Endometrial microvascular endothelial cells (primary cell): Measurements from ENCODE around the gene ALK. TPM values are rescaled to one million over a fixed set of nuclear protein-coding genes. Genes with fewer than 3 reads are reported as not detected.

Experiments used
- in situ Hi-C: cut with HindIII; loops from 2 replicates; pipeline ENCODE4 v1.10.0; 2017; ENCODE audit warnings: low sequenced_read_pairs, low pct_unique_long_range_greater_than_20kb; ENCODE audit errors: inconsistent ontology term
- total RNA-seq: library from RNA; depleted of rRNA; stranded (reverse); fragments of >200 nt; gene quantifications from one replicate; pipeline ENCODE4 v1.2.3, GENCODE V29; 2015; ENCODE audit errors: inconsistent ontology term

The ALK gene
- total RNA-seq, 1 donor from 2014 or later: not detected

DNA sequence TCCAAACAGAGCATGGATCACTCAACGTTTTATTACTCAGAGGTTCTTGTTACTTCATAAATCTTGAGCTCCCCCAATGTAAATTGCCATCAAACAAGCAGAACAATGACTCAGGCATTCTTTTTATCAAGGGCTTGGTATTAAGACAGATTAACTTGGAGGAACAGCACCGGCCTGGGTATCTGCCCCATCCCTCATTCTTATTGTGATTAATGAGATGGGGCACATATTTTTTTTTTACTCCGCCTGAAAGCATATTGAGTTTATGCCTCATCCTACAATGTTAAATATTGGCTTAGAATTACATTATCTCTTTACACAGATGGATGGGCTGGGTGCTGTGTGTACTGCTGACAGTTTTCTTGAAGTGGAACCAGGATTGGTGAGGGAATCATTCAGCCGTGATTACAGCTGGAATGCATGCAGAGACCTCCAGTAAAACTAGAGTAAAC is 418.9 kb downstream of the ALK start:
- in situ Hi-C loops: no loop called here

DNA sequence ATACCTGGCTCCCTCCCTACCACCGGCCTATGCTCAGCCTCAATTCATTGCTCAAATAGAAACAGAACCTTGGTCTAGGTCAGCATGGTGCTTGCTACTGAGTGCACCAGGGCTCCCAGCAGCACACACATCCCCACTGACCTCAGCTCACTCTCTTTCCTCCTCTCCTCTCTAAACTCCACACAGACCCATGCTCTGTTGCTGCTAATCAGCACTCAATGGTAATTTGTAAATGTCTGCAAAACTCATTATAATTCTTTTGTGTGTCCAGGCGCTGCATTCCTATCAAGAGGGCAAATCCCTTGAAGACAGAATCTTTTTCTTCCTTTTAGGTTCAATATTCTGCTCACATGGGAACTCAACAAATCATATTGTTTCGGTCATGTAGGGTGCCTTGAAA is 424.0 kb downstream of the ALK start:
- in situ Hi-C loops: no loop called here

DNA sequence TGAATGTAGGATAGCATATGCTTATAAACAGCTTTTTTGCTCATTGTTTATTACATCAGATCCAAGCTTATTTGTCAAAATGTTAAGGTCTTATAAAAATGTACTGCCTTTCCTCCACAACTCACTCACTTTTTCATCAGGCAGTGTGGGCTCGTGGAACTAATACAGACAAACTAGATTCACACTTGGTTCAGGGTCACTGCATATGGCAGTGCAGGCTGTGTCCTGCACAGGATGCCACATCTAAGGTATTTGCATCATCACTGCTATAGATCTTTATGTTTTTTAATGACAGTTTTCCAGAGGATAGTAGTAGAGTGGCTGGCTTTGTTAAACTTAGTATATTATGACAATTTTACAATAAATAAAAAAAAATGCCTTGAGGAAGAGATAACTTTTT is 425.2 kb downstream of the ALK start:
- in situ Hi-C loops: no loop called here

DNA sequence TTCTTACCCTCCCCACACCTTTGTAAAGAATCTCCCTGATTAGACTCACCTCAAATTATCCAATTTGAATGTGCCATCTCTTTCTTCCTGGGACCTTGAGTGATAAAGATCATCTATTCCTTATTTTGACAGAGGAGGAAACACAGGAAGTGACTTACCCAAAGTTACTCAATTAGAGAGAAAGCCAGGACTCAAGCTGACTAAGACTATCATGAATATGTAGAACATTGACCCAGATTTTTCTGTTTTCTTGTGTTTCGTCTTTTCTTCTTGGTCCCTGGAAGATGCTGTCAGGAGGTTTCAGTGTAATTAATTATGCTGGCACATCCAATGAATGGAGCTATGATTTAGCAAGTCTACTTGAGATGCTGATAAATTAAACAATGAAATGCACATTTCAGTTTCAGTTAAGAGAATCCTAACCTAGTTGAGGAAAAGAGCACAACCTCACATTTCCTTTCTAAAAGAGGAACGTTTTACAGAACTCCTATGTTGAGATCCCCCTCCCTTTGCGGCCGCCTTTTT is 425.8 kb downstream of the ALK start:
- in situ Hi-C loops: no loop called here

DNA sequence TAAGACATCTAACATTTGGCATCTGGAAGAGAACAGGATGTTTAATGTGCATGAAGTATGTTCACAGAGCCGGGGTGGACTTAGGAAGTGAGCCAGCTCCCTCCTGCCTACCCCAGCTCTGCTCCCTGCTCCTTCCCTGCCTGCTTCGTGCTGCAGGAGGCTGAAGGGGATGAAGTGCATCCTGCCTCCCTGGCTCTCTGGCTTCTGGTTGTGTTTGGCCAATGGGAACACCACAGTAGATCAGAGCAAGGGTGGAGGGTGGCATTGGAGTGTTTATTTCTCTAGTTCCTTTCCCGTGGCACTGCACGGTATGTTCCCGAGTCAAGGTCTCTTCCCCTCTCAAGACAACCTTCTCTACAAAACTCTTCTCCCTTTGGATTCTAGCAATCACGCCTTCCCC is 426.3 kb downstream of the ALK start:
- in situ Hi-C loops: no loop called here

DNA sequence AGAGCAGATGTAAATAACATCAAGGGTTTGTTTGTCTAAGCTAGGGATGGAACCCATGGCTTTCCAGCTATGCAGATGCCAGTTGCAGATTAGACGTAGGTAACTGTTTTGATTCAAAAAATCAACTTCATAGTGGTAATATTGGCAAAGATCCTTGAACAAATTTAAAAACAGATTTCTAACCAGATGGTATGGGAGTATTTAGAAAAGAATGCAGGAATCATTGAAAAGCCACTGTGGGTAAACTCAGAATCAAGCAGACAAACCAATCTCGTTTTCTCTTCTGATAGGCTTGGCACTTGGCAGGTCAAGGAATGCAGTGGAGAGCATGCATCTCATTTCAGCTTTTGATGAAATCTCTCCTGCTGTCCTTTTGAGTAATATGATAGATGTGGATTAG is 428.7 kb downstream of the ALK start:
- in situ Hi-C loops: no loop called here

DNA sequence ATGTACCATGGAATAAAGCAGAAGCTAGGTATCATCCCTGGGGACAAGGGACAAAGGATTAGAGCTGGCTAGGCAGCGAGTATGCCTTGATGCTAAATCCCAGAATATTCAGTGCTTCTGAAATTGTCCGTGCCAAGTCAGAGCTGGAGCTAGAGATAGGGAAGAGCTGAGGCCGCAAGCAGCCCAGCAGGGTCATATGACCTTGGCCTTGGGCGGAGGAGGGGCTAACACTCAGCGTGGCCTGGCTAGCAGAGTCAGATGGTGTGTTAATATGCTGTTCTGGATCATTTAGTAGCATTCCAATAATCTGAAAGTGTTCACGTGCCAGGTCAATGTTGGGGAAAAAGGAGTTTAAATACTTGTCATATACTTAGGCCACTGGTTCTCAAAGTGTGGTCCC is 431.3 kb downstream of the ALK start:
- in situ Hi-C loops: no loop called here

DNA sequence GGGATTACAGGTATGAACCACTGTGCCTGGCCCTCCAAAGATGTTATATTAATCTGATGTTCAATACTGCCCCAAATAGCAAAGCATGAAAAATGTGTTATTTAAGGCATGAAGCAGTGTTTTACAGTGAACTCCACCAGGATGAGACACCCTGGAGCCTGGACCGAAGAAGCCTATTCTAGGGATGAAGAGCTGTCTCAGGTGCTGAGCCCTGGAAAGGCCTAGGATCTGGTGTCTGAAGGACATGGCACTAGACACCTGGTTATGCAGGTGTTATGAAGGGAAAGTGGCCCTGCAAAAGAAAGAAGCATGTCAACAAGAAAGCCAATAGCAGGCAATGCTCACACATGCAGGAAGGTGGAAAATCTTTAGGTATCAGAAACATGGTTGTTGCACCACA is 431.8 kb downstream of the ALK start:
- in situ Hi-C loops: no loop called here

DNA sequence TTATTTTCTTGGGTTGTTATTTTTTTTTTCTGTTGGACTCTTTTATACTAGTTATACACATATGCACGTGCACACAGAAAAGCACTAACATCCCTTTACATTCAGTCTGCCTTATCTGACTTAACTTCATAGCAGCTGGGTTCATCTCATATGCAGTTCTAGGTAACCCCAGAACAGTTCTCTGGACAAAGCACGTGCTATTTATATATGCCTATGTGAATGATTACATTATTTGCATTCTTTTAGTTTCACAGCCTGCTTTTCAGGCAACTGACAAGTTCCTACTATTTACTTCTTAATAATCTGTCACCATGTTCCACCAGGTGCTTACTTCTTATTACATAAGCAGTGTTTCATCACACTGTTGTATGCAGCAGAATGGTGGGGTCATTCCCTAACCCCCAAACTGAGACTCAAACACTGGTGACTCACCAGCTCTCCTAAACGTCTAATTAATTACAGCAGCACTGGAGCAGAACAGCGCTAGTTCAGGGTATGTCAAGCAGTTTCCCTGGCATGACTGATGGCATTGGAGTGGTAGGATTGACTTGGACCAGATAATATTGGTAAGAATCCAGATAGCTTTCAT is 433.3 kb downstream of the ALK start:
- in situ Hi-C loops: no loop called here

DNA sequence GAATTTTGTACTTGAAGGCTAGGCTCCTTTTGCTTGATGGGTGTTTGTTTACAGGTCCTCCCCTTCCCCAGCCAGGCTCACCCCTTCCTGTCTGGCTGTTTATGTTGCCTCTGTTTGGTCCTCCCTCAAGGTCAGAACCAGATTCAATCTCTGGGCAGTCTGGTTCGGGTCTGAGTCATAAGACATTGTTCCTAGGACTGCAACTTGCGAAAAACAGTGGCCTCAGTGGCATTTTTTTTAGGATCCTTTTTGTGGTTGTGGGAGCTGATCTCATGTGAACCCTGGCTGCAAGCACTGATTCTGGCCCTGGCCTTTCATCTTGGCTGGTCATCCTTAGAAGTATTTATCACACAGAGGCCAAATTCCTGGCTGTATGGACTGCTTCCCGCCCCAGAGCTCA is 435.8 kb downstream of the ALK start:
- in situ Hi-C loops: no loop called here

DNA sequence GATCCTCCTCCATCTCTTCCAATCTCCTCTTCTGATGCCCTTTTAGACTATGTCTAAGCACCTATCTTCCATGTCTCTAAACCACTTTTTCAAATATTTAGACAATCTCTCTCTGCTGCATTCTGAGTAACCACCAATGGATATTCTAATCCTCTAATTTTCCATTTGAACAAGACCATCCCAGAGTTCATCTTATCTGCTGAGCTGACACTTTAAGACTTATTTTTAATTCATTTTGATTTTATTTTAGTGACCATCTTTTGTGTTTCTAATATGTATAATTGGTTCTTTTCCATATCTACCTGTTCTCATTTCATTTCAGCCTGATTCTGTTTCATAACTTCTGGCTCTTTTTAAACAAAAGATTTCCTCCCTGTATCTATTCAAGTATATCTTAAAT is 436.3 kb downstream of the ALK start:
- in situ Hi-C loops: no loop called here

DNA sequence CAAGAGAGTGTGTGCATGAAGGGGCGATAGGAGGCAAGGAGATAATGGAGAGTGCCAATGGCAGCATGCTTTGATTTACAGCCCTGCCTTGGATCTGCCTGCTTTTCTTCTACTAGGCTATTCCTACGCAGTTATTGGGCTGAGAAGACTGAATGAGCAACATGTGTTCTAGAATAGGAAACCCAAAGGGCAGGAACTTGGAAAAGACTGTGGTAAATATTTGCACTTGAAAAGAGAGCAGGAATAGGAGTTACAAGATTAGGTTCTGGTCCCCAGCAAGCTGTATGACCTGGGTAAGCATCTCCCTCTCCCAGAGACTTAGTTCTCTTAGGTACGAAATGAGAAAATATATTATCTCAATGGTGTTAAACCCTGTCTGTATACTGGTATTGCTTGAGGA is 438.5 kb downstream of the ALK start:
- in situ Hi-C loops: no loop called here

DNA sequence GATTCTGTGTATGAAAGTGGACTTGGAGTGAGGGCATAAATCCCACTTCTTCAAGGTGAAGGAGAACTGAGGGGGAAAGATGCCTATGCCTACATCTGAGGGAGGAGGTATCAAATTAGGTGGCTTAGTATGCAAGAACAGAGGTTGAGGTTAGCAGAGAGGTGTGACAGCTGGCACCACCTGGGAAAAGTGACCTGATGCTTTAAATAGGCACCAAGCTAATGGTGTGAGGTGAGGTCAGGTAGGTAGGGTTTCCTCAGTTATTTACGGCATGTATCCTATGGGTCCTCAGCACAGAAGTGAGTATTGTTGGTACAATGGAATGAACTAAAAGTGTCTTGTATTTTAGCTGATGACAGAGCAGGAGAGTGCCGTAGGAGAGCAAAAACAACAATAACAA is 439.0 kb downstream of the ALK start:
- in situ Hi-C loops: no loop called here

DNA sequence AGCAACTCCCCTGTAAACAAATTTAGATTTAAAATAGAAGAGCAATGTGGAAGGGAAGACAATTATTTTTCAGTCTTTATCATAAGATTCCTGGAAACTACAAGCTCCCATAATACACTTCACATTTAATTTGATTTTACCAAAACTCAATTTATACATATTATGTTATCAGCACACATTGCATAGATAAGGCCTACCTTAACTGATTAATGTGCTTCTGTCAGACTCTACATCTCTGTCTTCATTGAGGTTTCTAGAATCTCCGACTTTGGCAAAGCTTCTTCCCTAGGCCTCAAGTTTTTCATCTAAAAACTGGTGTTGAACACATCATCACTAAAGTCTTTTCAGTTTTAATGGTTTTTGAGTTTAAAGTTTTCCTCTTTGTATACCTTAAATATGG is 440.1 kb downstream of the ALK start:
- in situ Hi-C loops: no loop called here

DNA sequence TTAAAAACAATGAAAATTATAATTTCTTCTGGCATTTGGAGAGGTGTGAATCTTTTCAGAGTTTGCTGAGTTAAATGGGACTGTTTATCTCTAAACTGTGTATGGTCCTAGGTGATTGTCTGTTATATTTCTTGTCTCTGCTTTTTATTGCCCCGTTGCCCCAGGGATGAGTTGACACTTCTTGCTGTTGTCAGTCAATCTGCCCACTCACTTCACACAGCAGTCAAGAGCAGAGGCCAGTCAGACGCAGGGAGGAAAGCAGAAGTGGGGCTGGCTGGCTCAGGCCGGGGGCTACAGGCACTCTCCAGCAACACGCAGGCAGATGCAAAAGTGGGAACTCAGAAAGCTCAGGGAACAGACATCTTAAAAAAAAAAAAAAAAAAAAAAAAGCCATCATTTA is 441.0 kb downstream of the ALK start:
- in situ Hi-C loops: no loop called here

DNA sequence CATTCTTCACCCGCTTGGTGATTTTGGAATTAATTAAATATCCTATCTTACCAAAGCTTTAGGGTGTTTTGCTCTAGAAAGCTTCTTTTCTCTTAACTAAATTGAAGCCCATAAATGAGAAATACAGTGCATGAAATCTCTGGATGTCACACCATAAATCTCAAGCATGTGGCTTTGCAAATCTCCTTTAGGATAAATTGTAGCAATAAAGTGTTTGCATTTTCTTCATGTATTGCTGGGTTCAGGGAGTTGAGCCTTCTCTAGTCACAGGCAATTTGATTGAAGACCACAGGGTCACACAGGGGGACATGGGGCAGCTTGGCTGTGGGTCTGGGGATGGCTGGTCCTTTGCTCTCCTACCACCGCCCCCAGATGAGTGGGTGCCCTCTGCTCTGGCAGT is 442.0 kb downstream of the ALK start:
- in situ Hi-C loops: no loop called here

DNA sequence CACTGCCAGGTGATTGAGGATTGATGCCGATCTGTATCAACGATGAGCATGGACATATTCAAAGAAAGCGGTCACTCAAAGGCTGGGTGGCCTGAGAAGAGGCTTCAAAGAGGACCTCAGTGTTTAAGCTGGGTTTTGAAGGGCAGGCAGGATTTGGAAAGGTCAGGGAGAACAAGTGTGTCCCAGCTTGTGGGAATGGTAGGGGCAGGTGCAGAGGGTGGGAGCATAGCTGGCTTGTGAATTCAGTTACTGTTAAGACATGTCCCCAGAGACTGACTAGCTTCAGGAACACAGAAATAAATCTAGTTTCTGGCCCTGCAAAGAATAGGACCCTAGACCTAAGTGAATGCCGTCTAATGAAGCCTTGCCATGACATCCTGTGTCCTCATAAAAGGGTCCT is 442.7 kb downstream of the ALK start:
- in situ Hi-C loops: no loop called here

DNA sequence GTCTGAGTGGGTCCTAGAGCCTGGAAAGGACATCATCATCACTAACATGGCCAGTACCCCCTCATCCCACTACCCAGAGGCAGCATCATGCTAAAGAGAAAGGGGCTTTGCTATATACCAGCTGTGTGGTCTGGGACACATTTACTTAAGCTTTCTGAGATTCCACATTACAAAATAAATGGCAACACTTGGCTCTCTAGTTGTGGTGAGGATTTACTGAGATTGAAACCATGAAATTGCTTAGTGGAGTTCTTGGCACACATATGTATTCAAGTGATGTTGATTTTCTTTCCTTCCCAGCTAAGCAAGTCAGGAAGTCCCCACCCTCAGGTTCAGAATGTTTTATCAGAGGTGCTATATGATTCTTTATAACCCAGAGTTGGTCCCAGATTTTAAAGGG is 444.2 kb downstream of the ALK start:
- in situ Hi-C loops: no loop called here

DNA sequence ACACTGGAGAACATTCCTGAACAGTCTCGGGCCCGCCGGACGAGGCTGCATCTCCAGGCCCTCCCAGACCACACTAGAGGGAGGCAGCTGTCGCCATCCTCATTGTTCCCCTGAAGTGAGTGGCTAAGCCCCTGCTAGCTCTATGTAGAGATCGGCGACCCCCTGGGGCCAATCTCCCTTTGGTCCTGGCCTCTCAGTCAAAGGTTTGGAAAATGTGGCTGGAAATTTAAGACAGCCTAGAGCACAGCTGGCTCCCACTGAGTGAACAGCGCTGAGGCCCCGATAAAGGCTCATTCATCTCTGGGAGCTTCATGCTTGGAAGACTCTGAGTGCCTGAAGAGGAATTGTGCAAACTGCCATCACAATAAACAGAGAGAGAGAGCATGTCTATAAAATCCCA is 445.9 kb downstream of the ALK start:
- in situ Hi-C loops: no loop called here

DNA sequence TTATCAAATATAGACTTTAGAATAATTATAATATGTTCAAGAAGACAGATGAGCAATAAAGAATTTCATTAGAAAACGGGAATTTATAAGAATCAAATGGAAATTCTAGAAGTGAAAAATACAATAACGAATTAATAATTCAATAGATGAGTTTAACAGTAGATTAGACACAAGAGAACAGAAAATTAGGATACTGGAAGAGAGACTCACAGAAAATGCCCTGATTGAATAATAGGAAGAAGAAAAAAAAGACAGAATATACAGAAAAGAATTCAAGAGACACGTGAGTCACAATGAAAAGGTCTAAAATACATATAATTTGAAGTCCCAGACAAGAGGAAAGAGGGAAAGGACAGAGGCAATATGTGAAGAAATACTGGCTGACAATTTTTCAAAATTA is 451.4 kb downstream of the ALK start:
- in situ Hi-C loops: no loop called here

DNA sequence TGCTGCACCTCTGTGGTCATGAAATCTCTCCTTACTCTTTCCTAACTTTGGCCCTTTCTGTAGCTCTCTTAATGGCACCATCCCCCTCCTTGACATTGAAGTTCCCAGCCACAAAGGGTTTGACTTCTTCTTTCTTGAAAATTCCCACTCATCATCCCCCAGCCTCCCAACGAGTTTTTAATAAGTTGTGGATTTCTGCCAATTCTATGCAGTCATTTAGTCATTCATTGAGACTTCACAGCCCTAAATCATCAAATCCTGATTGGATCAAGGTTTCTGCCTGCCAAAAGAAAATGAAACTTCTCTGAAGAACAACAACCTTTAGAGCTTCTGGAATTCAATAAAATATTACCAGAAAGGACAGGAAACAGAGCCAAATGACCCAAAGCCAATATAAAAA is 451.9 kb downstream of the ALK start:
- in situ Hi-C loops: no loop called here
